ENCODE data around the gene CNR1. TPM values are rescaled to one million over a fixed set of nuclear protein-coding genes. Genes with fewer than 3 reads are reported as not detected.
A peak's percentile ranks its signal among the peaks of the same experiment; 100 is the strongest.

Gene CNR1
- total and polyA plus RNA-seq, 4 donors, result 0.85 to 18.3 (median 5.5) TPM

DNA sequence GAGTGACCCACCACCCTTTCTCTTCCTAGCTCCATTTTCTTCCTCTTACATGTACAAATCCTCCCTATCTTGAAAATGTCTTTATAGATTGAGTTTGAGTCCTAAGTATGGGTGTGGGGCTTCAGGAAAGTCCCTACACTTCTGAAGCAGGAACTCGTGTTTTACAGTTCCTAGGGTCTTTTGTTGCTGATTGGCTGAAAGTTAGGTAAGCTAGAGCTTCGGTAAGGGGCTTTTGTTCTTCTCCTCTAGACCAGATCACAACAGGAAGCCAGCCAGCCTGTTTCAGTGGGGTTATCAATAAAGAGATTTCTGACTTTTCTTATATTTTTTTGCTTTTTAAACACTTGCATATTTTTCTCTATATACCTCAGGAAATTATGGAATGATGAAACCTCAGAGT is 51.3 kb downstream of the CNR1 start:
- no peaks in the 10 kb centered on the region for H3K4me1 ChIP-seq (ENCODE audit: control insufficient read depth in 5 of 5, insufficient read depth in 5 of 5, low read length in 5 of 5)
- ATAC-seq (ENCODE audit: insufficient read depth, low FRiP score) (no peak), DNase-seq (no peak)
- H3K27ac ChIP-seq (ENCODE audit: low read depth in 1 of 2, low read length in 1 of 2), result no peak overlapping the region
- H3K4me3 ChIP-seq, result no peak overlapping the region
- H3K27me3 ChIP-seq (ENCODE audit: control insufficient read depth in 3 of 3, insufficient read depth in 3 of 3, low read length in 2 of 3), result no peaks in the 10 kb centered on the region
- H3K9ac ChIP-seq (ENCODE audit: insufficient read depth in 1 of 2, low read length in 2 of 2), result no peak overlapping the region
- 23 to 42% methylated on average over 2 of the region's 2 CpGs for WGBS, 2 donors
- no peaks in the 10 kb centered on the region for H3K36me3 ChIP-seq (ENCODE audit: control insufficient read depth in 4 of 4, insufficient read depth in 4 of 4, low read length in 4 of 4)
- no peaks in the 10 kb centered on the region for H3K9me3 ChIP-seq (ENCODE audit: control insufficient read depth in 4 of 4, insufficient read depth in 3 of 4, low read length in 3 of 4)
- TF ChIP-seq CTCF (IDR thresholded peaks at IDR 0.05; ENCODE audit: control extremely low read depth, extremely low read depth), result no peak

GRCh38 chr6:88111991-88112390 is 54.2 kb downstream of the CNR1 start:
- no peaks in the 10 kb centered on the region for H3K9me3 ChIP-seq (ENCODE audit: control insufficient read depth in 4 of 4, insufficient read depth in 3 of 4, low read length in 3 of 4)
- WGBS, 2 donors, result 69 to 78% methylated on average over 5 of the region's 5 CpGs
- no peak for ATAC-seq (ENCODE audit: insufficient read depth, low FRiP score)
- TF ChIP-seq CTCF (IDR thresholded peaks at IDR 0.05; ENCODE audit: control extremely low read depth, extremely low read depth), result no peak
- no peak overlapping the region for H3K4me3 ChIP-seq
- H3K36me3 ChIP-seq (ENCODE audit: control insufficient read depth in 4 of 4, insufficient read depth in 4 of 4, low read length in 4 of 4), result no peaks in the 10 kb centered on the region
- H3K9ac ChIP-seq (ENCODE audit: insufficient read depth in 1 of 2, low read length in 2 of 2), result no peak overlapping the region
- H3K4me1 ChIP-seq (ENCODE audit: control insufficient read depth in 5 of 5, insufficient read depth in 5 of 5, low read length in 5 of 5), result no peaks in the 10 kb centered on the region
- DNase-seq, result no peak
- H3K27ac ChIP-seq (ENCODE audit: low read depth in 1 of 2, low read length in 1 of 2), result no peak overlapping the region
- H3K27me3 ChIP-seq (ENCODE audit: control insufficient read depth in 3 of 3, insufficient read depth in 3 of 3, low read length in 2 of 3), result no peaks in the 10 kb centered on the region

DNA sequence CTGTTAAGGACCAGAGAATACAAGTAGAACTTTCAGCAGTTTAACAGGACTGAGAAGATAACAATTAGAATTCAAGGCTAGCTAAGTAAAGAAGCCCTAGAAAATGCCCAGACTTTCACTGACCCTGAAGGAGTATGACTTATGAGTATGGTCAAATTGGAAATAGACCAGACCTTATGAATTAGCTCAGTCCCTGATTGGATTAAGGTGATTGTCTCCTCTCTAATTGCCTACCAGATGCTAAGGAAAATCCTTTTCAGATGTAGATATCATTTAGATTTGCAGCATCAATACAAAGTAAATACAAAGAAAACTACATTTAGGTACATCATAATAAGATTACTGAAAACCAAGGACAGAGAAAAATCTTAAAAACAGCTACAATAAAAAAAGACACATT is 58.9 kb downstream of the CNR1 start:
- H3K27me3 ChIP-seq (ENCODE audit: control insufficient read depth in 3 of 3, insufficient read depth in 3 of 3, low read length in 2 of 3), result no peaks in the 10 kb centered on the region
- ATAC-seq (ENCODE audit: insufficient read depth, low FRiP score) (no peak), DNase-seq (no peak)
- H3K36me3 ChIP-seq (ENCODE audit: control insufficient read depth in 4 of 4, insufficient read depth in 4 of 4, low read length in 4 of 4), result no peaks in the 10 kb centered on the region
- no peak overlapping the region for H3K27ac ChIP-seq (ENCODE audit: low read depth in 1 of 2, low read length in 1 of 2)
- no peaks in the 10 kb centered on the region for H3K4me1 ChIP-seq (ENCODE audit: control insufficient read depth in 5 of 5, insufficient read depth in 5 of 5, low read length in 5 of 5)
- no peak overlapping the region for H3K4me3 ChIP-seq
- no peak for TF ChIP-seq CTCF (IDR thresholded peaks at IDR 0.05; ENCODE audit: control extremely low read depth, extremely low read depth)
- no peaks in the 10 kb centered on the region for H3K9me3 ChIP-seq (ENCODE audit: control insufficient read depth in 4 of 4, insufficient read depth in 3 of 4, low read length in 3 of 4)
- H3K9ac ChIP-seq (ENCODE audit: insufficient read depth in 1 of 2, low read length in 2 of 2), result no peak overlapping the region

- Histone ChIP-seq H3K36me3 (ENCODE audit: control insufficient read depth in 4 of 4, insufficient read depth in 4 of 4, low read length in 4 of 4) (no peaks in the 10 kb centered on the region), H3K27me3 (ENCODE audit: control insufficient read depth in 3 of 3, insufficient read depth in 3 of 3, low read length in 2 of 3) (no peaks in the 10 kb centered on the region), H3K9me3 (ENCODE audit: control insufficient read depth in 4 of 4, insufficient read depth in 3 of 4, low read length in 3 of 4) (no peaks in the 10 kb centered on the region), H3K4me3 (no peak overlapping the region), H3K27ac (ENCODE audit: low read depth in 1 of 2, low read length in 1 of 2) (no peak overlapping the region), H3K9ac (ENCODE audit: insufficient read depth in 1 of 2, low read length in 2 of 2) (no peak overlapping the region), H3K4me1 (ENCODE audit: control insufficient read depth in 5 of 5, insufficient read depth in 5 of 5, low read length in 5 of 5) (no peaks in the 10 kb centered on the region)
- 64 to 75% methylated on average over 7 of the region's 7 CpGs for WGBS, 2 donors
- TF ChIP-seq CTCF (IDR thresholded peaks at IDR 0.05; ENCODE audit: control extremely low read depth, extremely low read depth), result no peak
- DNase-seq, result peak in 1 of 3 donors; percentile 1
- ATAC-seq (ENCODE audit: insufficient read depth, low FRiP score), result no peak
These were observed 60.3 kb downstream of the CNR1 start for GRCh38 chr6:88105741-88106340.
